ENCODE data around the gene MS4A10. TPM values are rescaled to one million over a fixed set of nuclear protein-coding genes. Genes with fewer than 3 reads are reported as not detected.

Gene MS4A10
- total RNA-seq, 2 experiments from 2014 or later = not detected

DNA sequence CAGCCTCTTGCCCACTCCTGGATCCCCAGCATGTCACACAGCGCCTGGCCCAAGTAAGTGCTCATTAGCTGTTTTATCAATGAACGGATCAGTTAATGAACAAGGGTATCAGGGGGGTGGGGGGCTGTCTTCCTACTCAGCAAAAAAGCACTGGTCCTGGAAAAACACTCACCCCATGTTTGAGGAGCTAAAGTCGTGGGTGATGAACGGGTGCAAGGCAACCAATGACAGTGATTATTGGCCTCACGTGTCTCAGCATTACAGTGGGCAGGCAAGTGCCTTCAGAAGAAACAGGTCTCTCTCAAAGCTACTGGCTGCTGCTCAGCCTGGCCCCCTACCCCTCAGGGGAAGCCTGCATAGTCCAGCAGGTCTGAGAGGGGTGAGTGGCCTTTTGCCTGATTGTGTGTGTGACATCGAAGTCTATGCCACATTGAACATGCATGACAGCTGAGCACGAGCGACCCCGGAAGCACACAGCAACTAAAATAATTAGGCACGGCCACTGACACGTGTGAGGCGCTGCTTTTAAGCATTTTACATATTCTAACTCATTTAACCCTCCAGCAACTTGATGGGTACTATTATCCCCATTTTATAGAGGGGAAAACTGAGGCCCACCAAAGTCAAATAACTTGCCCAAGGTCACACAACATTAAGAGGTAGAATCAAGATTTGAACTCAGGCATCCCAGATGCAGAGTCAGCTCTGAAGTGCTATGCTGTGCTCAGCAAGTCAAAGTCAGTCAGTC lies 2.6 kb upstream of the MS4A10 start:
- Mint-ChIP-seq H3K27me3 (no peaks in the 10 kb centered on the region), H3K4me3 (no peak overlapping the region), H3K27ac (no peak overlapping the region), H3K36me3 (ENCODE audit: low read depth) (no peaks in the 10 kb centered on the region), H3K4me1 (ENCODE audit: low read depth) (no peaks in the 10 kb centered on the region), H3K9me3 (no peaks in the 10 kb centered on the region)
- TF ChIP-seq, protein P1, sequence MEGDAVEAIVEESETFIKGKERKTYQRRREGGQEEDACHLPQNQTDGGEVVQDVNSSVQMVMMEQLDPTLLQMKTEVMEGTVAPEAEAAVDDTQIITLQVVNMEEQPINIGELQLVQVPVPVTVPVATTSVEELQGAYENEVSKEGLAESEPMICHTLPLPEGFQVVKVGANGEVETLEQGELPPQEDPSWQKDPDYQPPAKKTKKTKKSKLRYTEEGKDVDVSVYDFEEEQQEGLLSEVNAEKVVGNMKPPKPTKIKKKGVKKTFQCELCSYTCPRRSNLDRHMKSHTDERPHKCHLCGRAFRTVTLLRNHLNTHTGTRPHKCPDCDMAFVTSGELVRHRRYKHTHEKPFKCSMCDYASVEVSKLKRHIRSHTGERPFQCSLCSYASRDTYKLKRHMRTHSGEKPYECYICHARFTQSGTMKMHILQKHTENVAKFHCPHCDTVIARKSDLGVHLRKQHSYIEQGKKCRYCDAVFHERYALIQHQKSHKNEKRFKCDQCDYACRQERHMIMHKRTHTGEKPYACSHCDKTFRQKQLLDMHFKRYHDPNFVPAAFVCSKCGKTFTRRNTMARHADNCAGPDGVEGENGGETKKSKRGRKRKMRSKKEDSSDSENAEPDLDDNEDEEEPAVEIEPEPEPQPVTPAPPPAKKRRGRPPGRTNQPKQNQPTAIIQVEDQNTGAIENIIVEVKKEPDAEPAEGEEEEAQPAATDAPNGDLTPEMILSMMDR (IDR thresholded peaks at IDR 0.05) = no peak
- ChIA-PET CTCF (interaction anchor here (1.2 to 11.7 kb wide), 2 partner anchors 18 to 49 kb away, joined by 5 to 116 read pairs; no protein-coding TSS in a partner anchor), POLR2A (interaction anchor here (1.1 kb wide), 1 partner anchor 14 kb away, joined by 4 read pairs; no protein-coding TSS in a partner anchor)
- no peak for DNase-seq
- ATAC-seq = no peak
- intact Hi-C loops (cut with micrococcal nuclease) = no loop called here

DNA sequence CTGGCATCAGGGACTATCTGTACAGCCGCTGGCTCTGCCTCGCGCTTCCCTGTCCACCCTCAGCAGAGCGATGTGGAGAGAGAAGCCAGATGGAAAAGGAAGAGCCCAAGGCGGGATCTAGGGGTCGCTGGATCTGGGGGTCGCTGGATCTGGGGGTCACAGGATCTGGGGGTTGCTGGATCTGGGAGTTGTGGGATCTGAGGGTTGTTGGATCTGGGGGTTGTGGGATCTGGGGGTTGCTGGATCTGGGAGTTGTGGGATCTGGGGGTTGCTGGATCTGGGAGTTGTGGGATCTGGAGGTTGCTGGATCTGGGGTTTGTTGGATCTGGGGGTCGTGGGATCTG lies 2.0 kb upstream of the MS4A10 start:
- no peaks in the 10 kb centered on the region for H3K36me3 Mint-ChIP-seq (ENCODE audit: low read depth)
- TF ChIP-seq, protein P1 (IDR thresholded peaks at IDR 0.05) = no peak
- no peak for DNase-seq
- no peak overlapping the region for H3K27ac Mint-ChIP-seq
- ATAC-seq = no peak
- H3K27me3 Mint-ChIP-seq = no peaks in the 10 kb centered on the region
- CTCF ChIA-PET = interaction anchor here (1.2 kb wide), 1 partner anchor 48 kb away, joined by 5 read pairs; no protein-coding TSS in a partner anchor
- H3K9me3 Mint-ChIP-seq = no peaks in the 10 kb centered on the region
- H3K4me3 Mint-ChIP-seq = no peak overlapping the region
- POLR2A ChIA-PET = interaction anchor here (1.1 kb wide), 1 partner anchor 15 kb away, joined by 4 read pairs; no protein-coding TSS in a partner anchor
- intact Hi-C loops (cut with micrococcal nuclease) = no loop called here
- no peaks in the 10 kb centered on the region for H3K4me1 Mint-ChIP-seq (ENCODE audit: low read depth)

DNA sequence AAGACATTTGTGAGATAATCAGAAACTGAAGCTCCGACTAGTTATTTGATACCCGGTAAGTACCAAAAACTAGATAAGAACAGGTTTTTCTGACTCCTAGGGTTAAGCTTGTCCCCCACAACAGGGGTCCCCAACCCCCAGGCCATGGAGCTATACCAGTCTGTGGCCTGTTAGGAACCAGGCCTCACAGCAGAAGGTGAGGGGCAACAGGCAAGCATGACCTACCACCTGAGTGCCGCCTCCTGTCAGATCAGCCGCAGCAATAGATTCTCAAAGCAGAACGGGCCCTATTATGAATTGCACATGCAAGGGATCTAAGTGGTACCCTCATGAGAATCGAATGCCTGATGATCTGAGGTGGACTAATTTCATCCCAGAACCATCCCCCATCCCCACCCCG lies 1.2 kb upstream of the MS4A10 start:
- H3K36me3 Mint-ChIP-seq (ENCODE audit: low read depth) = no peaks in the 10 kb centered on the region

DNA sequence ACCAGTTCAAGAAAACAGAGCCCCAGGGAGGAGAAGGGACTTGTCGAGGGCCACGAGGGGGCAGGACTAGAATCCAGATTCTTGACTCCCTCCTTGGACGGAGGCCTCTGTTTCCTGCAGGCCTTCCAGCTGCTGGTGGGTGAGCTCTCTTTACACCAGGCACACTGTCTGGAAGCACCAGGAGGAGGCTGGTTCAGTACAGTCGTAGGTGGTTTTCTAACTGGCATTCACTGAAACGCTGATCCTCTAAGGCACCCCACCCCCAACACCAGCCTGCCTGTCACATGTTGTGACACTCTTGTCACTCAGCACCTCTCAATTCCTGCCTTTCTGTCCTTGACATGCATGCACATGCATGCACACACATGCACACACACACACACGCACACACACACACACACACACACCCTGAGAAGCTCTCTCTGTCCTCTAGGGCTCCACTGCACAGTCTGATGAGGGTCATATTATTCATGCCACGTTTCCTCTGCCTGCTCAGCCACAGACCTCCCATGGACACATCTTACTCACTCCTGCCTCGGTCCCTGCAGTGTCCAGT lies 751 bp downstream of the MS4A10 start:
- no peak for DNase-seq
- ATAC-seq = no peak

More for the DNA sequence above, 1.2 kb upstream of the MS4A10 start:
- intact Hi-C loops (cut with micrococcal nuclease) = no loop called here
- Mint-ChIP-seq H3K4me1 (ENCODE audit: low read depth) (no peaks in the 10 kb centered on the region), H3K4me3 (no peak overlapping the region), H3K27ac (no peak overlapping the region), H3K27me3 (no peaks in the 10 kb centered on the region), H3K9me3 (no peaks in the 10 kb centered on the region)
- TF ChIP-seq, protein P1 (IDR thresholded peaks at IDR 0.05) = no peak
- POLR2A ChIA-PET = no interaction called here
- DNase-seq (no peak), ATAC-seq (no peak)
- CTCF ChIA-PET = interaction anchor here (1.0 to 2.1 kb wide), 3 partner anchors 8 to 115 kb away, joined by 3 to 19 read pairs (median 3); no protein-coding TSS in a partner anchor

More for the DNA sequence above, 751 bp downstream of the MS4A10 start:
- H3K4me1 Mint-ChIP-seq (ENCODE audit: low read depth) = no peaks in the 10 kb centered on the region
- no peaks in the 10 kb centered on the region for H3K27me3 Mint-ChIP-seq
- ChIA-PET POLR2A (no interaction called here), CTCF (interaction anchor here (1.0 to 2.1 kb wide), 2 partner anchors 10 kb away, joined by 3 to 19 read pairs; no protein-coding TSS in a partner anchor)
- no peak overlapping the region for H3K27ac Mint-ChIP-seq
- TF ChIP-seq, protein P1 (IDR thresholded peaks at IDR 0.05) = no peak
- intact Hi-C loops (cut with micrococcal nuclease) = no loop called here
- no peaks in the 10 kb centered on the region for H3K36me3 Mint-ChIP-seq (ENCODE audit: low read depth)
- no peak overlapping the region for H3K4me3 Mint-ChIP-seq
- H3K9me3 Mint-ChIP-seq = no peaks in the 10 kb centered on the region

Data from activated CD8-positive, alpha-beta T cell treated with anti-CD3 and anti-CD28 coated beads for 36 hours (primary cell).